NCI-H2081 treated with DMSO at 0.1 percent for 48 hours (cell line): Measurements from ENCODE around the gene CUX1.

ENCODE experiments used
- DNase-seq: peaks from one replicate; lab custom pipeline; 2025; lab: John Stamatoyannopoulos, UW

CUX1 gene

GRCh38 chr7:102272075-102272916, 454.9 kb downstream of the CUX1 start:
- DNase-seq, result no peak

- no peak for DNase-seq
Measured at GRCh38 chr7:102272917-102273748, 455.7 kb downstream of the CUX1 start.

GRCh38 chr7:102273749-102274712, 456.6 kb downstream of the CUX1 start:
- DNase-seq, result no peak

- no peak for DNase-seq
Measured at GRCh38 chr7:102275123-102275703, 457.8 kb downstream of the CUX1 start.

GRCh38 chr7:102277901-102278300, 460.5 kb downstream of the CUX1 start:
- DNase-seq, result no peak

- no peak for DNase-seq
Measured at GRCh38 chr7:102279537-102280400, 462.3 kb downstream of the CUX1 start.

- no peak for DNase-seq
Measured at GRCh38 chr7:102280521-102280920, 463.1 kb downstream of the CUX1 start.

- no peak for DNase-seq
Measured at GRCh38 chr7:102281785-102282184, 464.4 kb downstream of the CUX1 start.

- DNase-seq, result no peak
Measured at GRCh38 chr7:102282465-102283362, 465.3 kb downstream of the CUX1 start.

GRCh38 chr7:102283477-102284189, 466.2 kb downstream of the CUX1 start:
- no peak for DNase-seq

GRCh38 chr7:102284399-102284798, 467.0 kb downstream of the CUX1 start:
- DNase-seq, result no peak

- DNase-seq, result no peak
Measured at GRCh38 chr7:102284891-102285539, 467.6 kb downstream of the CUX1 start.

GRCh38 chr7:102285540-102286236, 468.3 kb downstream of the CUX1 start:
- no peak for DNase-seq

GRCh38 chr7:102286237-102287110, 469.0 kb downstream of the CUX1 start, which contains the start of gene SH2B2:
Gene SH2B2 (plus strand): TSS chr7:102286868. CDS start chr7:102300551, 13,683 bp downstream.
- DNase-seq, result no peak

- no peak for DNase-seq
Measured at GRCh38 chr7:102287111-102287980, 469.9 kb downstream of the CUX1 start.

- DNase-seq, result no peak
Measured at GRCh38 chr7:102287981-102288278, 470.5 kb downstream of the CUX1 start.
